C4-2B (cell line): ENCODE data around the gene NOMO2.
"Not testable (repeated sequence)": the region's sequence is repeated elsewhere in the genome, so short reads cannot be mapped to it uniquely, and the experiment has no call there.

ENCODE experiments used
- CTCF ChIP-seq: fragments of 450-650 bp; conservative IDR thresholded peaks from 2 replicates; pipeline ENCODE4 v1.5.1; 2017; ENCODE audit warnings: mild to moderate bottlenecking
- ZFX ChIP-seq: fragments of 450-650 bp; IDR thresholded peaks from 2 replicates; pipeline ENCODE4 v1.6.1; 2017

GRCh38 chr16:18547382-18547781, 14.5 kb downstream of the NOMO2 start:
- TF ChIP-seq CTCF, ZFX: not testable (repeated sequence)
